Stimulated activated CD4-positive, alpha-beta T cell treated with anti-CD3 and anti-CD28 coated beads, Interleukin-1b, Interleukin-23, amount 100 ng/mL, for 4 hours (primary cell): ENCODE measurements around the gene ANK3.

ENCODE experiments used
- DNase-seq, 2 donors: peaks; one replicate each; pipeline ENCODE4 v3.0.0-alpha.2; 2020; ENCODE audit warnings: low read depth in 2 of 2

Gene ANK3

DNA sequence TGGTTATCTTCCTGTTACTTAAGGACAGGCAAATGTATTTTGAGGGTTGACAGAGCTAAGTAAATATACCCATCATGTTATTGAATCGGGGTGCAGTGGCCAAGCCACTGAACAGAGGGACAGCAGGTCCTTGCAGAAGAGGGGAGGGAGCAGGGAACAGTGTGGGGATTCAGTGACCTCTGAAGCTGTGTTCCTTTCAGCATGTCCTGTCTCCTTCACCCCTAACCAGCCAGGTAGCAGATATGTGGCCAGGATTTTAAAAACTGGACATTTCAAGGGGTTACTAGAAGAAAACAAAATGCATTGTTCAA lies 12.7 kb downstream of the ANK3 start:
- no peak for DNase-seq

- DNase-seq = no peak
Measured at GRCh38 chr10:60376221-60377041, 13.2 kb downstream of the ANK3 start.

GRCh38 chr10:60375293-60376004 lies 14.2 kb downstream of the ANK3 start:
- no peak for DNase-seq

DNA sequence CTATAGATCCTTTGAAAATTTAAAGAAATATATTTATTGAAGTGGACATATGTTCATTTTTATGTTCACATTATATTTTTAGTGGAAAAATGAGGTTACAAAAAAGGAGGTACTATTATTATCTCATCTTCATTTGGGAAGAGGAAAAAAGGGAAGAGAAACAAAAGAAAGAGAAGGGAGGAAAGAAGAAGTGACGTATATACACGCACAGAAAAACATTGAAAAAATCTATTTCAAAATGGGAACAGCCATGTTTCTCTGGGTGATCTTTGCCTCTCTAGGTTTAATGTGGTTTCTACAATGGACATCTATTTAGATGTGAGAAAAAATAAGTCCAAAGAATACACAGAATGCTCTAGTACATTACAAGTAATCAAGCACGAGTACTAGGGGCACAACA lies 14.8 kb downstream of the ANK3 start:
- no peak for DNase-seq

GRCh38 chr10:60372436-60372835 lies 17.2 kb downstream of the ANK3 start:
- DNase-seq = no peak

- DNase-seq = no peak
Measured at GRCh38 chr10:60369547-60369930, 20.1 kb downstream of the ANK3 start.

DNA sequence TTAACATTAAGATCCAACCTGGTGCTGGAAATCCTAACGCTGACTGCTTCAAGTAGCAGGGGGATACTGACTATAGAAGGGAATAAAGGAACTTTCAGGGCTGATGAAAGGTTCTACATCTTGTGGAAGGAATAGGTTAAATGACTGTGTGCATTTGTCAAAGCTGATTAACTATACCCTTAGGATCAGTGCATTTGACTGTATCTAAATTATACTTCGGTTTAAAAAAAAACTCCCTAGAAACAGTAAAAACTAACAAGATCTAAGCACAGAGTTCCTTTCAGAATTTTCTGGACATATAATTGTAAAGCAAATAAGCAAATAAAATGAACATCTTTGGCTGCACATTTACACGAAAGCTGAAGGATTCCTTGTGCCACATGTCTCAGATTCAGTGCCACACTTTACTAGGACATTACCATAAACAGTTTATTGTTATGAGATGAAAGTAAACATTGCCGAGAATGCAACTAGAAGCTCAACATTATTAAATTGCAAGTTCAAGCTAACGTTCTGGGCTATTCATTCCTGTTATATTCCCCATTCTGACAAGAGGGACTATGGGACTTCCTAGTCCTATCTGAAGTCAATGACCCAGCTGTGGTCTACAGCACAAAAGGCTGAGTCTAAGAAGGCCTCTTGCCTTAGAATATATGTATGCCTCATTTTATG lies 20.7 kb downstream of the ANK3 start:
- no peak for DNase-seq

DNA sequence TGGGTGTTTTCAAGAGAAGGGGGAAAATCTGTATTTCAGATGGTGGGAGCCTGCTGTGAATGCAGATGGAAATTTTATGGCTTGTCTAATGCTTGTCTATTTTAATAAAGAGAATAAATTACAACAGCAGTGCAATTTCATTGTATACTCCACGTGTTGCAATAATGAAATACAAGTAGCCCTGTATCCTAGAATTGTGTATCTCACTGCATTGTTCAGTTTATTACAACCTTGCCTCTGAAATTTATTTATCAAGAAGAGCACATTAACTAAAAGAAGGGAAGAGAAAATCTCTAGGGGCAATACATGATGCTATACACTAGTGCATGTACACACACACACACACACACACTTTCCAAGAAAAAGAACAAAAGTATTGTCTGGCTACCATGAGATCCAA lies 21.8 kb downstream of the ANK3 start:
- no peak for DNase-seq

DNA sequence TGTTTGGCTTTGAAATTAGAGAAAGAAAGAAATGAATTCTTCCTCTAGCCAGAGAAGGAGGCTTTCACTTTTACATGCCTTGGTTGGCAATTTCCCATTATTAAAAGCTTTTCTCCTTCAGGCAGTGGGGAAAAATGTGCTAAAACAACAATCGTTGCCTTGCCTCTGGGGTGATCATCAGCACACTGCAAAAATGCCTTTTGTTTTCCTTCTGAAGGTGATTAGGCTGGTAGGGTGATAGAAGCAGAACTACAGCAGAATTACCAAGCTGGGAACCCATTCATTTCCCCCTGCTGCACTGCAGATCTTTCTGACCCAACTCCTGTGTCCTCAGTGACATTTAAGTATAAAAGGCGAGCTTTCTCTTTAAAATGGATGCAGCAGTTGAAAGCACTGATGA lies 22.2 kb downstream of the ANK3 start:
- DNase-seq = no peak

- no peak for DNase-seq
Measured at GRCh38 chr10:60367024-60367423, 22.7 kb downstream of the ANK3 start.

GRCh38 chr10:60363187-60363586 lies 26.5 kb downstream of the ANK3 start:
- DNase-seq = no peak

- DNase-seq = no peak
Measured at GRCh38 chr10:60362461-60362860, 27.2 kb downstream of the ANK3 start.

GRCh38 chr10:60359066-60359465 lies 30.6 kb downstream of the ANK3 start:
- no peak for DNase-seq

DNA sequence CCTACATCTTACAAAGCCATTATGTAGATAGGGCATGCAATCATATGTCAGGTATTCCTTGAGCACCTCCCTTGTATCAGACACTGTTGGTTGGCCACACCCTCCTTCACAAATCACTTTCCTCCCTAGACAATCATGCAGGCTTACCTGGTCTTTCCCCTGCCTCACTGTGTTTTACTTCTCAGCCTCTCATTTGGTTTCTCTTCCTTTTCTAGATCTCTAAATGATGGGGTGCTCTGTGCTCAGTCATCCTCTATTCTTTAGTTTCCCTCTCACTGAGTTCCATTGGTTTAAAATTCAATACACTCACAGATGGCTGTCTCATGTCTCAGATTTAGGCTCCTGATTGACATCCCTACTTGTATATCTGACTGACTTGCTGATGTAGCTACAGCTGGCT lies 31.4 kb downstream of the ANK3 start:
- no peak for DNase-seq

DNA sequence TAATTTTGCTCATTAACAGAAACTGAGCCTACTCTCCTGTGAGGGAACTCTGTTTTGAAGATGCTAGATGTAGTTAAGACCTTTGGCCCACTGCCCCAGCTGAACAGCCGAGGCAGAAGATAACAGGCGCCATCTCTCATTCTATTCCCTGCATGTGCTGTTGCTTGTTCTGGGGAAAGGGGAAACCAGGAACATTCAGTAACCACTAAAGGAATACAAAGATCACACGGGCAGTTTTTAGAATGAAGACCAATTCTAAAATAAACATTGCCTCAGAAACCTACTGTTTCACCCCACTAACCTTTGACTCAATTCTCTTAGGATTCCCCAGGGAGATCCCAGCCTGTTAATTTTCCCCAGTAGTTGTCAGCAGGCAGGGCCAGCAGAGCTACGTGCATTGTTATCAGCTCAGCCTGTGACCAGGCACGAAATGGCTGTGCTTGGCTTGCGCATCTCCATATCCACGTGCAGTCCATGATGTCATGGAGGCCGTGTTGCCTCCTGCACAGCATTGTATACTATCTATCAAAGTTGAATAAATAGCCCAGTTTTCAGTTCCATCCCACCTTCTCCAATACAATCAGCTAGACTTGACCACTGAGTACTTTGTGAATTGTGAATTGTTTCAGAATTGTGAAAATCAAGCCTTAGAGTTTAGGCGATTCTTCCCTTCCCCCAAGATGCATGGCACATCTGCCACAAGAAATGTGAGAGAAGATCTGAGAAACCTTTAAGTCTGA lies 36.0 kb downstream of the ANK3 start:
- DNase-seq = no peak

DNA sequence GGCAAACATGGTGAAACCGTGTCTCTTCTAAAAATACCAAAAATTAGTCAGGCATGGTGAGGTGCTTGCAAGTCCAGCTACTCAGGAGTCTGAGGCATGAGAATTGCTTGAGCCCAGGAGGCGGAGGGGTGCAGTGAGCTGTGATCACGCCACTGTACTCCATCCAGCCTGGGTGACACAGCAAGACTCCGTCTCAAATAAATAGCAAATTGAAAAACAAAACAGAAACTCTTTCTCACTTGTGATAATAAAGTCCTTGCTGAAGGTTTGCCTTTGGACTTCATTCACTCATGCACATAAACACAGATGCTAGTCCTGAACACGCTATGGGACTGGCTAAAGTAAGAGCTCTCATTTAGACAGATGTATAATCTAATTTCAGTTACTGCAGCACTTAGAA lies 37.6 kb downstream of the ANK3 start:
- DNase-seq = no peak

GRCh38 chr10:60351191-60351853 lies 38.4 kb downstream of the ANK3 start:
- no peak for DNase-seq

DNA sequence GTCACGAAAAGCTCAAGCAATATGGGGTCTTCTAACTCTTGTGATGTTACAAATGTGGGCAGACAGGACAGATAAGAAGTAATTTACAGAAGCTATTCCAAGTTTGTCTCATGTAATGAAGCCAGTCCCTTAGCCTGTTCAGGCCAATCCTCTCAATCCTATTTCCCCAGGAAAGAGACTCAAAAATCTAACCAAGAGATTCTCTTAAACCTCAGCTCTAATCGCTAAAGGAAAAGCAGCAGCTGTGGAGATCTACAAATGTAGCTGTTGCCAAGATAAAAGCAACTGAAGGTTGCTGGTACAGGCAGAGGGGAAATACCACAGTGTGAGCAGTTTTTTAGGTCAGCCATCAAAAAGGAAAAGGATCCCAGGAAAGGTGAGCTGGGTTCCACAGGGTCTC lies 39.3 kb downstream of the ANK3 start:
- DNase-seq = no peak

- DNase-seq = no peak
Measured at GRCh38 chr10:60349426-60349825, 40.2 kb downstream of the ANK3 start.

- DNase-seq = no peak
Measured at GRCh38 chr10:60348982-60349381, 40.7 kb downstream of the ANK3 start.

GRCh38 chr10:60347270-60347669 lies 42.4 kb downstream of the ANK3 start:
- no peak for DNase-seq

DNA sequence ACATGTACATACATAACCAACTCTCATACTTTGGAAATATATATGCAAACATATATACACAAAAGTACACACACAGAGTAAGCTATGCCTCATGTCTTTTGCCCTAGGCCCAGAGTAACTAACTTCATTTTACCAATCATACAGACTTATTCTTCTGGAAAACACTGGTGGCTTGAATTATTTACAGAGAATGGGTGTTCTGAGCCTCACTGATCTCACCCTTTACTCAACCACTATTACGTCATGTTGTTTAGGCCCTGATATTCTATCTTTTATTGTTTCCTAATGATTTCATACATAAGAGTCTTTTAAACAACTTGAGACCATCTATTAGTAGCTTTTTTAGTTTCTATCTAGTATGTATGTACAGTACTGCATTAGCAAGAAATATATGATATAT lies 43.0 kb downstream of the ANK3 start:
- DNase-seq = no peak
